Endothelial cell of umbilical vein (primary cell): ENCODE measurements around the gene KIAA1549.

Experiments used
- CTCF ChIP-seq, 2 donors: IDR thresholded peaks; 1 replicate in 1 of 2; 2 replicates in 1 of 2; pipeline ENCODE4 v1.5.1; 2011; ENCODE audit warnings: low read length in 2 of 2, mild to moderate bottlenecking in 2 of 2, moderate library complexity in 2 of 2, control low read depth in 1 of 2, inconsistent platforms in 1 of 2, low read depth in 1 of 2; ENCODE audit not compliant: insufficient read depth in 1 of 2; ENCODE audit errors: extremely low read depth in 1 of 2
- EZH2 ChIP-seq: IDR thresholded peaks from 2 replicates; pipeline ENCODE4 v1.6.1; 2012; ENCODE audit warnings: borderline replicate concordance, low read depth, mild to moderate bottlenecking, moderate library complexity, low read length, inconsistent platforms; ENCODE audit not compliant: severe bottlenecking
- FOS ChIP-seq: IDR thresholded peaks from 2 replicates; pipeline ENCODE4 v1.6.1; 2011; ENCODE audit warnings: mild to moderate bottlenecking, low read length, moderate library complexity, borderline replicate concordance; ENCODE audit not compliant: insufficient read depth
- GATA2 ChIP-seq: IDR thresholded peaks from 2 replicates; pipeline ENCODE4 v1.7.0; 2011; ENCODE audit warnings: low read depth, mild to moderate bottlenecking, moderate library complexity, mixed read lengths, low read length; ENCODE audit not compliant: insufficient read length, insufficient read depth
- JUN ChIP-seq: IDR thresholded peaks from 2 replicates; pipeline ENCODE4 v1.6.1; 2011; ENCODE audit warnings: borderline replicate concordance, low read depth; ENCODE audit not compliant: insufficient read length, insufficient read depth
- MYC ChIP-seq: IDR thresholded peaks from one replicate; pipeline ENCODE4 v1.6.1; 2011; ENCODE audit warnings: mild to moderate bottlenecking, low read depth, low read length
- POLR2A ChIP-seq: IDR thresholded peaks from 2 replicates; pipeline ENCODE4 v1.6.1; 2012; ENCODE audit warnings: low read depth, mild to moderate bottlenecking, control low read depth, low read length
- POLR2AphosphoS5 ChIP-seq: IDR thresholded peaks from 2 replicates; pipeline ENCODE4 v1.6.1; 2012; ENCODE audit warnings: low read depth, mild to moderate bottlenecking, control low read depth, low read length, moderate library complexity; ENCODE audit not compliant: insufficient read depth
- TF ChIP-seq, protein P1 (sequence below): IDR thresholded peaks from 2 replicates; pipeline ENCODE4 v1.6.1; 2011; ENCODE audit not compliant: insufficient read depth, insufficient read length

DNA sequence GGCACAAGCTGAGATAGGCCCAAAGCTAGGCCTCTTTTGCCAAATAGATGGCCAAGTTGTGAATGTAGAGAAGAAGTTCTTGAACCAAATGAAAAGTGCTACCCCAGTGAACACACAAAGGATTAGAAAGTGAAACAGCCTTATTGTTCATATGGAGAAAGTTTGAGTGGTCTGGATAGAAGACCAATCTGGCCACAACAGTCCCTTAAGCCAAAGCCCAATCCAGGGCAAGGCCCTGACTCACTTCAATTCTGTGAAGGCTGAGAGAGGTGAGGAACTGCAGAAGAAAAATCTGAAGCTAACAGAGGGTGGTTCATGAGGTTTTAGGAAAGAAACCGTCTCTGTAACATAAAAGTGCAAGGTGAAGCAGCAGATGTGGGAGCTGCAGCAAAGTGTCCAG is 164.5 kb downstream of the KIAA1549 start:
- no peak for TF ChIP-seq POLR2A
- TF ChIP-seq CTCF (IDR thresholded peaks at IDR 0.05; ENCODE audit: extremely low read depth in 1 of 2, insufficient read depth in 1 of 2, low read depth in 1 of 2, low read length in 2 of 2), result no peak
- no peak for TF ChIP-seq POLR2AphosphoS5
- TF ChIP-seq EZH2, result no peak
- no peak for TF ChIP-seq JUN
- no peak for TF ChIP-seq MYC
- TF ChIP-seq, protein P1, sequence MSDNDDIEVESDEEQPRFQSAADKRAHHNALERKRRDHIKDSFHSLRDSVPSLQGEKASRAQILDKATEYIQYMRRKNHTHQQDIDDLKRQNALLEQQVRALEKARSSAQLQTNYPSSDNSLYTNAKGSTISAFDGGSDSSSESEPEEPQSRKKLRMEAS, result no peak
- no peak for TF ChIP-seq GATA2
- TF ChIP-seq FOS, result no peak
